GM19193 (cell line): Measurements from ENCODE around the gene CACNA1G.

Experiments used
- POLR2A ChIP-seq: IDR thresholded peaks from 4 replicates; pipeline ENCODE4 v1.6.1; 2011; ENCODE audit not compliant: insufficient read depth, insufficient read length; ENCODE audit errors: extremely low read depth

Gene CACNA1G

DNA sequence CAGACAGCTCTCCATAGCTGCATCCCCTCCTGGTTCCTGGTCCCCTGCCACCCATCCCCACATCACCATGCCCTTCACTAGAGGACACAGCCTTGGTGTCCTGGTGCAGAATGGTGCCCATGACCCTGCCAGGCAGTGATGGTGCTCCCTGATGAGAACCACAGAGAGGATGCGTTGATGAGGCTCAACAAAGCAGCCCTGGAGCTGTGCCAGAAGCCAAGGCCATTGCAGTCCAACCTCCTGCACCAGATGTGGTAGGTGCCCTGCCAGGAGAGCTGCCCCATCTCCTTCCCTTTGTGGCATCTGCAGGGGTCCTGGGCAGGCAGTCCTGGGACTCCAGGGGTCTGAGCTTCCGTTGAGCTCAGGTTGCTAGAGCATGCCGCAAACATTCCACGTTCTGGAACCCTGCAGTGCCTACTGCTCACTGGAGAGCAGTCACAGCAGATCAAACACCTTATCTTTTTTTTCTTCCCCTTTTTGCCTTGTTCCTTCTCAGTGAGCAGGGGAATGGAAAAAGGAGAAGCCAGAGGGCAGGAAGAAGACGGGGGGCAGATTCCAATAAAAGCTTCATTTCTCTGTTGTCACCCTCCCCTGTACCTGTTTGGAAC, 33.3 kb upstream of the CACNA1G start:
- no peak for TF ChIP-seq POLR2A

DNA sequence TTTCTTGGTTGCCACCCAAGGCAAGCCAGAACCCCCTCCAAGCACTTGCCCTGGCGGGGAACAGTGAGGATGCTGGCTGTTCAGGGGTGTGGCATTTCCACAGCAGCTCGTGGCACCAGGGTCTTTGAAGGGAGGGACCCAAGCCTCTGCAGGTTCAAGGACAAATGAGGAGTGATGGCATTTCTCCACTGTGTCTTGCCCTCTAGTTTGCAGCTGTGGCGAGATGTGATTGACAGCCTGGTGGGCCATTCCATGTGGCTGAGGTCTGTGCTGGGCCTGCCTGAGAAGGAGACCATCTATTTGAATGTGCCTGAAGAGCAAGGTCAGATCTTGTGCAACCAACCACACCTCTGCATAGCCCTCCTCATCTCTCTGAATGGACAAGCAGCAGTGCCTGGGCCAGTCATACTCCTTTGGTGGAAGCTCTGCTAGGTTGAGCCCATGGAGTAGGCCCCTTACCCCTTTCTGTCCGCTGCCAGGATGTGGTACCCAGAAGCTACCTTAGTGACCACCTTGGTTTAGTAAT, 32.5 kb upstream of the CACNA1G start:
- no peak for TF ChIP-seq POLR2A

DNA sequence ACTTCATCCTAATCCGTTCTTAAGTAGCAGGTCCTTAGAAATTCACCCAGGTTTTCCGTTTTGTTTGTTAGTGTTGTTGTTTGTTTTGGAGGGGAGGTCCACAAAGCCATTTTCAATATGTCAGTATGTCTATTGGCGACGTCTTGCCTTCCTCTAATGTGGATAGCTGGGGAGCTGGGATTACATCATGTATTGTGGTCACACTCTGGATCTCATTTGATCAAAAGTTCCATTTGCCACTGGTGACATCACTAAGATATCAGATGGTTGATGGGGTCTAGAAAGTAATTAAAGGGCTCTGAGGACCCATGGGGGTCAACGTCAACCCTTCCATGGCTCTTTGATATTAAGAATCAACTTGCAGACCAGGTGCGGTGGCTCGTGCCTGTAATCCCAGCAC, 30.7 kb upstream of the CACNA1G start:
- no peak for TF ChIP-seq POLR2A

DNA sequence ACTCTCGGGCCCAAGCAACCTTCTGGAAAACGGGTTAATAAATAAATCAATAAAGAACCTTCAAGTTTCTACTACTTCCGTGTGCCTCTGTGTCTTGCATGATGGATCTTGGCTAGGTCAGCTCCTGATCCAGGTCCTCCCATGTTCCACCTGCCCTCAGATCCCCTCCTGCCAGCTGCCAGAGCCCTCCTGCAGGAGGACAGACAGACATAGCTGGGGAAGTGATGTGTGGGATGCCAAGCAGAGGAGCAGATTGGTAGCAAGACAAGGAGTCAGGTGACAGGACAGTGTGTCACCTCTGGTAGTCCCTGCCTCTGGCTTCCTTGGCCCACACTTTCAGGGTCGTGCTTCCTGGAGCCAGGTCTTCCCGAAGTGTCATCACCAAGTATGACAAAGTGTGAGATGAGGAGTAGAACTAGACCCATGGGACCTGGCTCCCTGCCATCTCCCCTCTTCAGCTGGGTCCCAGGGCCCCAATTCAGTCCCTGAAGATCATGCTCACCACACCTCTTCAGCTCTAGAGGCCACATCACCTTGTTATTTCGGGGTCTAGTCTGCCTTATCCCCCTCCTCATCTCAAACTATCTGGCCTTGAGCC, 29.0 kb upstream of the CACNA1G start:
- no peak for TF ChIP-seq POLR2A

DNA sequence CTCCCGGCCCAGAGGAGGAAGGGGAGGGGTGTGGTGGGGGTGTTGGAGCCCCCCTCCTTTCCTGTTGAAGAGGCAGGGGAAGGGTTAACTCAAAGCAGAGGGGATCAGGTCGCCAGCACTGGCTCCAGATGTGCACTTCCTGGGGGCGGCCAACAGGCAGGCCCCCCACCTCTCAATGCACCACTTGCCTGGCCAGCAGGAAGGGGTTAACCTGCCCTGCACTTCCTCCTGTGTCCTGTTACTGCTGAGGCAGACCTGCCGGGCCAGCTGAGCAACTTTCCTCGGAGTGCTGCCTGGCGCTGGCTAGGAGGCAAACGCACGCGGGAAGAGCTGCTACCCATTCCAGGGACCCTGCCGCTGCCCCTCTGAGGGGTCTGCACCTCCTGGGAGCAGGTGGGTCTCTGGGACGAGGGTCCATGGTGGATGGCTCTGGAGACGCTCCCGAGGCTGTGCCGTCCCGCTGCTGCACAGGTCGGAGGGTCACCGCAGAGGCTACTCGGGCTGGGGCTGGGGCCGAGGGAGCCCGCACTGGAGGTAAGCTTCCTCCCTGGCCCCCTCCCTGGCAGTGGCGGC, 28.0 kb upstream of the CACNA1G start, which contains the start of gene EPN3:
TSS of gene EPN3 (plus strand) at position 284 of the 573 bp plus-strand sequence. CDS start 3,822 bp downstream, outside the sequence.
- TF ChIP-seq POLR2A, result no peak

DNA sequence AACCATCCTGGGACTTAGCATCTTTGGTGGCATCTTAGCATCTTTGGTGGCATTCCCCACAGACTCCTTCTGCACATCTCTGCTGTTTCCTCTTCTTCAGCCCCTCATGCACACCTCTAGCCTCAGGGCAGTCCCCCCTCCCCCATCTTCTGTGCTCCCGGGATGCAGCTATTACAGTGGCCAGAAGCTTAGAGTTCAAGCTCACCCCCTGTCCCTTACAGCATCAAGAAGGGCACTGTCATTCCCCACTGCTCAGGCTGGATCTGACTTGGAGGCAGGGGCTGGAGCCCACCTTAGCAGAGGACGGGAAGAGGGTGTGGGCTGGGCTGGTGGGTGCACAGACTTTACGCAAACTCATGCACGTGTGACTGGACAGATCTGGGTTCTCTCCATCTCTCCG, 27.3 kb upstream of the CACNA1G start:
- TF ChIP-seq POLR2A, result no peak

DNA sequence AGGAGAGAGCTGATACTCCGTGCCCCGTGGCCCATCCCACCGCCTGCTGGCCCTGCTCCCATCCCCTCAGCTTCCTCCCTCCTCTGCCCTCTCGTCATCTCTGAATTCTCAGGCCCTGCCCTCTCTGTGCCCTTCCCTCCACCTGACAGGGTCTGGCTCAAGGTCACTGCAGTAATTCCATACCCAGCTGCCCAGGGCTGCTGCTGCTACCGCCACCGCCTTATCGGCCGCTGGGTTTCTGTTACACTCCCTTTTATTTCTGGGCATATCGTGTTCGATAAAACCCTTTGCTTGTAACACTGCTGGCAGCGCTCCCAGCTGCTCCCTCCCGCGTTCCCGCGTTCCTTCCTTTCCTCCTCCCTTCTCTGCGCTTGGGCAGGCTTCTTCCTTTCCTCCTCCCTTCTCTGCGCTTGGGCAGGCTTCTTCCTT, 26.8 kb upstream of the CACNA1G start:
- no peak for TF ChIP-seq POLR2A

DNA sequence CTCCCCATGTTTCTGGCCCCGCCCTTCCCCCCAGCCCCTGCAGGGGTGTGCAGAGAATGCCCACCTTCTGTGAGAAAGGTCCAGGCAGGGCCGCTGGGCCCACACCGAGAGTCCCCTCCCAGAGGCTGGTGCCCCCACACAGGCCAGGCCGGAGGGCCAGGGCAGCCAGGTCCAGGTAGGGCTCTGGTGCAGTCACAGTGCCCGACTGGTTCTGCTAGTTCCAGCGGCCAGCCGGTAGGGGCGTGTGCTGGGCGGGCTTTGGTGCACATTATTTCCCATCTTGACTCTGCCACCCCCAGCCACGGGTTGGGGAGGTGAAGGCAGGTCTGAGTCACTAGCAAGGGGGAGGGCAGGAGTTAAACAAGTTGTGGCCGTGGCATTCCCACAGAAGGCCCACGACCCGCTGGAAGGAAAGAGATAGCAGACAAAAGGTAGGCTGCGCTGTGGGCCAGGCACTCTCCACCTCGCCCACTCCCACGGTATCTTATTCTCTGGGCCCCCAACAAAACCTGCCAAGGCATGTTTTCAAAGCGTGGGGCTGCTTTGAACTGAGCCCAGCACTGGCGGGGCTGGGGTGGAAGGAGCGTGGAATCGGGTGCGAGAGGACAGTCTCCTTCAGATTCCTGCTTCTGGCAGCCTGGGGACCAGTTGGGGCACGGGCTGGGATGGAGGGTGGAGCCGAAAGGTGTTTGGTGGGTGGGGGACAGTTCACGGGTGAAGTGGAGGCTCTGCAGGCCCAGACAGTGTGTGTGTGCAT, 26.1 kb upstream of the CACNA1G start:
- TF ChIP-seq POLR2A, result no peak

DNA sequence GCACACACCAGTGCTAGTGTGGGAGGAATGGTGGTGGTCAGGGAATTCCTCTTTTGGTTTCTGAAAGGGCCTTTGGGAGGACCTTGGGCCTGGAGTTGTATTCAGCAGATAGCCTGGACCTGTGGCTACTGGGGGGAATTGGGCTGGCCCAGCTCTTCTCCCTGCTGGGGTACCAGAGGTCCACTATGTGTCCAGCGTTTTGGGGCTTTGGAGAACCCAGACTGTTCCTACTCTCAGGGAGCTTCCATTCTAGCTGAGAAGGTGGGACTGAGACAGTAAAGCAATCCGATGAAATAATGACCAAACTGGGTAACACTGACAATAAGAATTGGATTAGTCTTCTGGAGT, 25.6 kb upstream of the CACNA1G start:
- no peak for TF ChIP-seq POLR2A

DNA sequence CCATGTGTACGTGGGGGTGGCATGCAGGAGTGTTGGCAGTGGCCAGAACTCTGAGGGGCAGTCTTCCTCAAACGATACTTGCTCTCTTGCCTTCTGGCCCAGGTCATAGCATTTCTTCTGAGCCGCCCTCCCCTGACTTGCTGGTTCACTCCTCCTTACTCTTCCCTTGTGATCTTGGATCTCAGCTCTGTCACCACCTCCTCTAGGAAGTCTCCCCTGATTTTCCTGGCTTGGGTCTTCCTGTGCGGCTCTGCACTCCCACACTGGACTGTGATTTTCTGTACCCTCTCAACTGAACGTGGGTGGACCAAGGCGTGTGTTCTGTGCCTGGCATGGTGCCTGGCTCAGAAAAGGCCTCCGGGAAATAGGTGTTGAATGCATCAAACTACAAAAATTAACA, 25.1 kb upstream of the CACNA1G start:
- TF ChIP-seq POLR2A, result no peak

DNA sequence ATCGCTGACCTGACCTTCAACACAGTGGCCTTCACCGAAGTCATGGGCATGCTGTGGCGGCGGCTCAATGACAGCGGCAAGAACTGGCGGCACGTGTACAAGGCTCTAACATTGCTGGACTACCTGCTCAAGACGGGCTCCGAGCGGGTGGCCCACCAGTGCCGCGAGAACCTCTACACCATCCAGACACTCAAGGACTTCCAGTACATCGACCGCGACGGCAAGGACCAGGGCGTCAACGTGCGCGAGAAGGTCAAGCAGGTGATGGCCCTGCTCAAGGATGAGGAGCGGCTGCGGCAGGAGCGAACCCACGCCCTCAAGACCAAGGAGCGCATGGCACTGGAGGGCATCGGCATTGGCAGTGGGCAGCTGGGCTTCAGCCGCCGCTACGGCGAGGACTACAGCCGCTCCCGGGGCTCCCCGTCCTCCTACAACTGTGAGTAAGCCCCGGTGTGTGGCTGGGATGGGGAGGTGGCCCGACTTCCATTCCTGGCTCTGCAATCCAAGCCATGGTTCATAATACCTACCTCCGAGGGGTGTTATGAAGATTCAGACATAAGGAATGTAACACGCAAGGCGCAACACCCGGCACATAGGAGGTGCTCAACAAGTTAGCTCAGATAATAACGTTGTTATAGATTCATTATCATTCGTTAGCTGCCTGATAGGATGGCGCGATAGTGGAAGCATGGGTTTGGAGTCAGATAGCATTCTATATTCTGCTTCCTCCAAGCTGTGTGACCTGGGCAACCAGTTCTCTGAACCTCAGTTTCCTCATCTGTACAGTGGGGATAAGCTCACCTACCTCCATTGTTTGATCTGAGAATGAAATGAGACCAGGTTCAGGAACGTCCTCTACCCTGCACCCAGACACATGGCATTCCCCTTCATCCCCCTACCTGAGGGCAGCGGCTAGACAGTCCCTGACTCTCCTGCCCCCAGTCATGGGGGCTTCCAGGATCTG, 23.6 kb upstream of the CACNA1G start:
- no peak for TF ChIP-seq POLR2A

DNA sequence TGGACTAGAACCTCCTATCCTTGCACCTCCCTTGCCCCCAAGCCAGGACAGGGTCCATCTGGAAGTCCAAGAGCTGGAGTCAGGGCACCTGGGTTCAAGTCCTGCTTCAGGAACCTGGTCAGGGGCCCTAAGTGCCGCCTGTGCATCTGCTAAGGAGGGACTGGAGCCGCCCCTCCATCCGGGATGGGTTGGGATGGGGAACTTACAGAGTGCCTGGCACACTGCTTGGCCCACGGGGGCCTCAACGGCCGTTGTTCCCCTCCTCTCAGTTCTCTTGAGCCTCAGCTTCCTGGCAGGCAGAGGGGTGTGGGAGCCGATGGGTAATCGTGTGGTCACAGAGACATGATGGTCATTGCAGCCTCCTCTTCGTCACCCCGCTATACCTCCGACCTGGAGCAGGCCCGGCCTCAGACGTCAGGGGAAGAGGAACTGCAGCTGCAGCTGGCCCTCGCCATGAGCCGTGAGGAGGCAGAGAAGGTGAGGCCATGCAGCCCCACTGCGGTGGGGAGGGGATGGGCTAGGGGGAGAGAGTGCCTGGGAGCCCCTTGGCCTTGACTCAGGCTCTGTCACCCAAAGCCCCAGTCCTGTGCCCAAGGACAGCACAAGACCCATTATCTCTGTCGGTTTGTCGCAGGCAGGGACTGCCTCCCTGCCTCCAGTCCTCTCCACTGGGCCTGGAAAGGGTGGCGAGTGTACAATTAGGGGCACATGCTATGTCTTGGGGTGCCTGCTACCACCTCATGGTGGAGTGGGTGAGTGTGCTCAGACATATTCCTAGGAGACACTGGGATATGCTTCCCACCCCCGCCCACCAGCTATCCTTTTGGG, 22.6 kb upstream of the CACNA1G start:
- no peak for TF ChIP-seq POLR2A

DNA sequence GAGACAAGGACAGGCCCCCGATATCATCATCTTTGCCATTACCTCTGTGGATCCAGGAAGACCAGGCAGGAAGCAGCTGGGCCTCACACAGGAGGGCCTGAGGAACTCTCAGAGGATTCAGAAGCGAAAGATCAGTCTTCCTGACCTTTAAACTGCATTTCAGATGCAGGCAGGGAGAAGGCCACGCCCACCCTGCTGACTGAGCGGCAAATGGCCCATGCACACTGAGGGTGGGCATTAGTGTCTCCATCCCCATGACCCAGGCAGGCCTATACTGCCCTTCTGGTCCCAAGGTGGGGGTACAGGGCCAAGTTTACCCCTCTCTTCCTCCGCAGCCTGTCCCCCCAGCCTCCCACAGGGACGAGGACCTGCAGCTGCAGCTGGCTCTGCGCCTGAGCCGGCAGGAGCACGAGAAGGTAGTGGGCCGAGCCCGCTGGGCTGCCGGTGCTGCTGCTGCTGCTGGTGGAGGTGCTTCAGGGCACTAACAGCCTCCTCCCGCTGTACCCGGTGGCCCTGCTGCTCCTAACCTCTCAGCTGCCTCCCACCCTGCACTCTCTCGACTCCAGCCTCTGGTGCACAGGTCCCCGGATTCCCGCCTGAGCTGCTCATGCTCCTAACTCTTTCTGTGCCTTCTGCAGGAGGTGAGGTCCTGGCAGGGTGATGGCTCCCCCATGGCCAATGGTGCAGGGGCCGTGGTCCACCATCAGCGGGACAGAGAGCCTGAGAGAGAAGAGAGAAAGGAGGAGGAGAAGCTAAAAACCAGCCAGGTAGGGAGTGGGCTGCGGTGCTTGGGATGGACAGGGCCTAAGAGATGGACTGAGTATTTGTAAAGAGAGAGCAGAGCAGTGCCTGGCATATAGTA, 21.7 kb upstream of the CACNA1G start:
- TF ChIP-seq POLR2A, result no peak
